Right renal cortex interstitium (tissue), 3 donors: ENCODE measurements around the gene HOXB6. TPM values are rescaled to one million over a fixed set of nuclear protein-coding genes. Genes with fewer than 3 reads are reported as not detected.

Source experiments
- DNase-seq, 3 donors: peaks; one replicate each; pipeline ENCODE4 v3.0.0-alpha.2; 2013; ENCODE audit warnings: low read depth in 3 of 3, low spot score in 2 of 3
- polyA plus RNA-seq, 3 donors: library from polyadenylated mRNA; unstranded; fragments of 120-200 nt; gene quantifications; one replicate each; pipeline ENCODE4 v1.2.1, GENCODE V29; 2013; ENCODE audit not compliant: insufficient read length in 3 of 3

HOXB6 gene
- polyA plus RNA-seq, 3 donors, result 69.6 to 81.4 (median 72.6) TPM

GRCh38 chr17:48556576-48557401, 48.0 kb downstream of the HOXB6 start:
- no peak for DNase-seq

- DNase-seq, result no peak
Measured at GRCh38 chr17:48556229-48556575, 48.6 kb downstream of the HOXB6 start.

GRCh38 chr17:48555258-48556228, 49.2 kb downstream of the HOXB6 start:
- DNase-seq, result peak in 2 of 3 donors; percentile 91

- no peak for DNase-seq
Measured at GRCh38 chr17:48554412-48555257, 50.2 kb downstream of the HOXB6 start.

- no peak for DNase-seq
Measured at GRCh38 chr17:48553826-48554225, 51.0 kb downstream of the HOXB6 start.

- no peak for DNase-seq
Measured at GRCh38 chr17:48553190-48553547, 51.6 kb downstream of the HOXB6 start.

- no peak for DNase-seq
Measured at GRCh38 chr17:48552466-48553189, 52.2 kb downstream of the HOXB6 start.

GRCh38 chr17:48551596-48552465, 53.0 kb downstream of the HOXB6 start:
- DNase-seq, result no peak

GRCh38 chr17:48551214-48551555, 53.6 kb downstream of the HOXB6 start:
- no peak for DNase-seq

GRCh38 chr17:48550502-48551213, 54.1 kb downstream of the HOXB6 start:
- no peak for DNase-seq

- no peak for DNase-seq
Measured at GRCh38 chr17:48549914-48550501, 54.8 kb downstream of the HOXB6 start.

- DNase-seq, result no peak
Measured at GRCh38 chr17:48549281-48549630, 55.5 kb downstream of the HOXB6 start.

GRCh38 chr17:48548523-48549280, 56.1 kb downstream of the HOXB6 start:
- DNase-seq, result no peak

GRCh38 chr17:48547808-48548522, 56.8 kb downstream of the HOXB6 start:
- no peak for DNase-seq

- DNase-seq, result no peak
Measured at GRCh38 chr17:48546924-48547807, 57.6 kb downstream of the HOXB6 start.
